K562 (cell line): ENCODE data around the gene HAAO. TPM values are rescaled to one million over a fixed set of nuclear protein-coding genes. Genes with fewer than 3 reads are reported as not detected.

Source experiments
- CTCF ChIP-seq, 3 experiments: IDR thresholded peaks in 2 of 3; conservative IDR thresholded peaks in 1 of 3; 2 replicates each; pipeline ENCODE4 v1.5.1; 2011 to 2012; ENCODE audit warnings: low read length in 3 of 3, mild to moderate bottlenecking in 3 of 3, control low read depth in 2 of 3, improper control_type of control experiment in 1 of 3, inconsistent platforms in 1 of 3, low read depth in 1 of 3, mixed read lengths in 1 of 3, moderate library complexity in 1 of 3; ENCODE audit not compliant: insufficient read depth in 2 of 3
- GTF3C2 ChIP-seq: IDR thresholded peaks from 3 replicates; pipeline ENCODE4 v1.6.1; 2011; ENCODE audit warnings: borderline replicate concordance, mild to moderate bottlenecking, moderate library complexity; ENCODE audit not compliant: insufficient read length; ENCODE audit errors: extremely low read depth
- HDAC2 ChIP-seq: fragments of 450-650 bp; IDR thresholded peaks from 2 replicates; pipeline ENCODE4 v1.6.1; 2016; ENCODE audit warnings: mild to moderate bottlenecking
- NR4A1 ChIP-seq, 2 experiments: fragments of 250-450 bp in 1 of 2; fragments of 450-650 bp in 1 of 2; sonication (Bioruptor Pico) in 1 of 2; IDR thresholded peaks; 2 replicates each; pipeline versions ENCODE4 v1.4.0 to v1.6.1; 2016 to 2020; ENCODE audit warnings: mild to moderate bottlenecking in 2 of 2, missing compliant biosample characterization in 1 of 2, missing genetic modification characterization in 1 of 2, moderate library complexity in 1 of 2
- PTBP1 ChIP-seq: fragments of 200-400 bp; formaldehyde crosslinking; IDR thresholded peaks from 2 replicates; pipeline ENCODE4 v1.6.1; 2017; ENCODE audit warnings: low read depth, low read length
- RB1 ChIP-seq: fragments of 450-650 bp; IDR thresholded peaks from 2 replicates; pipeline ENCODE4 v1.6.1; 2017; ENCODE audit warnings: low read depth, mild to moderate bottlenecking
- RBM34 ChIP-seq: fragments of 200-400 bp; formaldehyde crosslinking; IDR thresholded peaks from 2 replicates; pipeline ENCODE4 v1.6.1; 2018; ENCODE audit warnings: low read length, borderline replicate concordance; ENCODE audit not compliant: insufficient read depth
- SOX6 ChIP-seq: fragments of 450-650 bp; IDR thresholded peaks from 2 replicates; pipeline ENCODE4 v1.6.1; 2014; ENCODE audit warnings: mild to moderate bottlenecking
- STAT6 ChIP-seq: sonication (generic); formaldehyde crosslinking; IDR thresholded peaks from 2 replicates; pipeline ENCODE4 v1.8.1; 2023; ENCODE audit warnings: mild to moderate bottlenecking, missing genetic modification reagents
- TCF7 ChIP-seq: sonication (generic); IDR thresholded peaks from 2 replicates; pipeline ENCODE4 v1.6.1; 2016; ENCODE audit warnings: antibody characterized with exemption, borderline replicate concordance
- ZNF232 ChIP-seq: sonication (generic); formaldehyde crosslinking; IDR thresholded peaks from 2 replicates; pipeline ENCODE4 v1.8.0; 2022; ENCODE audit warnings: mild to moderate bottlenecking, missing genetic modification reagents
- ZNF584 ChIP-seq: fragments of 200-800 bp; sonication (Bioruptor generic); IDR thresholded peaks from 2 replicates; pipeline ENCODE4 v1.6.1; 2016; ENCODE audit warnings: low read depth, mild to moderate bottlenecking, missing genetic modification characterization, missing compliant biosample characterization
- ZNF764 ChIP-seq: fragments of 250-450 bp; sonication (Bioruptor Pico); IDR thresholded peaks from 2 replicates; pipeline ENCODE4 v1.4.0; 2020; ENCODE audit warnings: low read depth, mild to moderate bottlenecking, moderate library complexity
- polyA plus RNA-seq, 8 experiments: library from polyadenylated mRNA; depleted of rRNA in 4 of 8; stranded (reverse) in 5 of 8; unstranded in 3 of 8; fragments of >200 nt; fragmentation: Nextera tagmentation in 2 of 8; fragmentation: Illumina TruSeq in 1 of 8; extraction: Ambion mirVana in 2 of 8; extraction: Trizol in 1 of 8; gene quantifications; 2 replicates each; pipeline versions ENCODE4 v1.2.1 to v1.2.3, GENCODE V29; 2011 to 2014; ENCODE audit warnings: inconsistent platforms in 1 of 8, missing spikeins in 1 of 8
- total RNA-seq, 7 experiments: library from RNA; depleted of rRNA in 6 of 7; stranded (reverse); fragments of >200 nt in 6 of 7; fragmentation: Illumina TruSeq in 2 of 7; extraction: Trizol in 2 of 7; gene quantifications; 2 replicates each; pipeline versions ENCODE4 v1.2.1 to v1.2.3, GENCODE V29; 2011 to 2021; ENCODE audit warnings: low replicate concordance in 1 of 7
- TF ChIP-seq, protein P1 (sequence below): fragments of 250-450 bp; sonication (Bioruptor Pico); IDR thresholded peaks from 2 replicates; pipeline ENCODE4 v1.5.0; 2021; ENCODE audit warnings: mild to moderate bottlenecking, moderate library complexity

Gene HAAO
- total and polyA plus RNA-seq, 9 of the 15 experiments (the other 6 are each of a cell fraction or from before 2014, with no cell fraction given), result not detected

DNA sequence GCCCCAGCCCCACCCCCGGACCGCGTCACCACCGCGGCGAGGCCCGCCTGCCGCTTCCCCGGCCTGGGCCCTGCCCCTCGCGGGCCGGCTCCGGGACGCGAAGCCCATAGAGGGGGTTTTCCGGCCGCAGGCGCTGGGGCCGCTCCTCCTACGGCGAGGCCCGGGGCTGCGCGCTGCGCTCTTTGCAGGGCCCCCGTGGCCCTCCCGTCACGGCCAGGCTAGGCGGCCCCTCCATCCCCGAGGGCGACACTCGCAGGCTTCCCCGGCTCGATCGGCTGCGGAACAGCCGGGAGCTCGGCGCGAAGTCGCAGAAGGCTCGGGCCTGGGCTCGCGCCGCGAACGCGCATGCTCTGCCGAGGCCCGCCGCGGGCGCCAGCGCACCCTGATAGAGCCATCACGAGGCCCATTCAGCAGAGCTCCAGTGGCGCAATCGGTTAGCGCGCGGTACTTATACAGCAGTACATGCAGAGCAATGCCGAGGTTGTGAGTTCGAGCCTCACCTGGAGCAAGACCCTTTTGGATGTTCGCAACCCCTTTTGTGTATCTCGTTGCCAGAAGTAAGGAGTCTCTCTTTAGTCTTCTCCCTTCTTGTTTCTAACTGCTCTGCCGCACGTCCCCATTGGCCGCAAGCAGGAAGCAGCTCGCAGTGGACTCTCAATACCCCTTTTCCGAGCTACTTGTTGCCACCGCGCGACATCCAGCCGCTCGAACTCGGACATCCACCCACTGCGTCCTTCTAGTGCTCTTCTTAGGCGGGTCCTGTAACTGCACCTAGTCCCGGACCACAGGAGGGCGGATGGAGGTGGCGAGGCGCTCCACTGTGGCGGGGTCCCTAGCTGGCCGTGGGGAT, 18.0 kb upstream of the HAAO start (continued):
- TF ChIP-seq, protein P1, sequence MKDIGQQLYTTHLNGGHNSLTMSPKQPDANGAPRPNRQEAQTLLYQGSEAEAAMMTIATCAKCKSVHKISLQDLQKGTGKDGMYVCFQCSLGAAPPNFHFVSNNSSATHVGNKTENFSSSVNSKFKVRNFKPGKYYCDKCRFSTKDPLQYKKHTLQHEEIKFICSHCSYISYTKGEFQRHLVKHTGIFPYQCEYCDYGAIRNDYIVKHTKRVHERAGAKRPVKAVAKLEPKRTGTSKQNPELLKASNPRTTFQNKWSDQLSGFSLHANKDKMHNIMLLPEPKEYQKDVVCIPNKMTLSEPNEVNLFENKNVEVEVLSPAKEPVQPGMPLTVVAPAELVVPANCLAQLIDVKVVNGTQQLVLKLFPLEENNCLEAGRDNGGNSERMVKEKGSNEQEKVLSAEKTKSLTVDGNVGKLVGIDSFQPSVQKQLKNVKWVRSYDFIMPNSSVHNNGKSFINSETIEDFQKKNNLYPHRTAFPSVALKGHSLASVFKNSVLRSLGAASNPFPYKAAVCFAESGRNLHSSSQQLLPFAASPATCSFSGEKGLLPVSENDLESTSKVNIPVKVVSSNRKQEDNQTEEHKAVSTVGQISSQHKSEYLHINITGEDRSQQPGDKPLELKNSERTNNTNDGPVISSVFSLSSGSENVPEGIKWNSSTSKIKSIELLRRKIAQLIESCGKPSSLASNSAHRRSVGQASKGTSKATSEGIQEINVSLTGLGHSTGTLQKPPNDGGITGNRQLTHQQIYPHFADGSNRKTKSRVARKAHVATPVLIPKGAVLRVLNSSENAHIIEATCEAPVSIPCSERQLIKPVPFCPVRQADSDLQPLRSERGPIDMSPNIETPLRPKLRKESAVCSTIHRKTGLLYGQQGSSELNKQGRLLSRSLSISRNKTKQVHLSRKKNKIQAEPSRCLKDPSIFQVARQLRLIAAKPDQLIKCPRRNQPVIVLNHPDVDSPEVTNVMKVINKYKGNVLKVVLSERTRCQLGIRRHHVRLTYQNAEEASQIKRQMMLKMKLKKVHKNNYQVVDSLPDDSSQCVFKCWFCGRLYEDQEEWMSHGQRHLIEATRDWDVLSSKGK (CRISPR knock-in tag), result no peak
- TF ChIP-seq RB1, result peak; percentile 95
- TF ChIP-seq TCF7, result no peak
- 0 out of 2 replicates have a peak, but pooled peaks have one; percentile 80 for TF ChIP-seq RBM34
- peak; percentile 80; the same call in 1 of the 2 replicates for TF ChIP-seq ZNF232
- 0 out of 2 replicates have a peak, but pooled peaks have one; percentile 34 for TF ChIP-seq ZNF764 (CRISPR knock-in tag)
- no peak for TF ChIP-seq ZNF584 (CRISPR knock-in tag)
- peak; percentile 60; the same call in 1 of the 2 replicates for TF ChIP-seq SOX6
- peak; percentile 96 for TF ChIP-seq GTF3C2
- TF ChIP-seq NR4A1 (CRISPR knock-in tag; IDR thresholded peaks at IDR 0.05), result no peak
- peak; percentile 39; the same call in 1 of the 2 replicates for TF ChIP-seq NR4A1 (tag; IDR thresholded peaks at IDR 0.05)
- peak in 1 of 3 experiments; percentile 2; a peak in 2 of 6 replicates for TF ChIP-seq CTCF (IDR thresholded peaks at IDR 0.05 in 2 of 3, conservative IDR thresholded peaks at IDR 0.05 in 1 of 3; ENCODE audit: insufficient read depth in 2 of 3, low read depth in 1 of 3, low read length in 3 of 3)
- TF ChIP-seq PTBP1, result 0 out of 2 replicates have a peak, but pooled peaks have one; percentile 26
- TF ChIP-seq HDAC2, result peak; percentile 87
- 0 out of 2 replicates have a peak, but pooled peaks have one; percentile 71 for TF ChIP-seq STAT6 (CRISPR knock-in tag)
